ENCODE data around the gene AUH. TPM values are rescaled to one million over a fixed set of nuclear protein-coding genes. Genes with fewer than 3 reads are reported as not detected.
A peak's percentile ranks its signal among the peaks of the same experiment; 100 is the strongest.

AUH gene
- total and polyA plus RNA-seq, 9 of the 15 experiments (the other 6 are each of a cell fraction or from before 2014, with no cell fraction given): 3.4 to 29.0 (median 10.1) TPM

GRCh38 chr9:91275655-91276054 lies 86.1 kb downstream of the AUH start (continued):
- no peak for TF ChIP-seq BRF2 (IDR thresholded peaks at IDR 0.05; ENCODE audit: borderline replicate concordance, insufficient read depth, insufficient read length)
- no peak for TF ChIP-seq SMAD1 (IDR thresholded peaks at IDR 0.05; ENCODE audit: low read depth, low read length, partially characterized antibody)
- peak; percentile 18; the same call in 1 of the 2 replicates for TF ChIP-seq C11orf30 (IDR thresholded peaks at IDR 0.05; ENCODE audit: low read depth)

- H3K27me3 ChIP-seq (ENCODE audit: control insufficient read depth in 2 of 2, insufficient read depth in 2 of 2, low read length in 2 of 2): no peaks in the 10 kb centered on the region
- no peaks in the 10 kb centered on the region for H4K20me1 ChIP-seq (replicated peaks; ENCODE audit: control insufficient read depth, insufficient read depth, low read length)
- TF ChIP-seq SNAPC5 (CRISPR knock-in tag; IDR thresholded peaks at IDR 0.05) (no peak), PHB (CRISPR knock-in tag; IDR thresholded peaks at IDR 0.05) (no peak), RBM39 (optimal IDR thresholded peaks at IDR 0.05; ENCODE audit: low read depth, low read length) (no peak), RHOXF2B (CRISPR knock-in tag; conservative IDR thresholded peaks at IDR 0.05) (no peak), EGR1 (conservative IDR thresholded peaks at IDR 0.05) (no peak), OTX1 (CRISPR knock-in tag; IDR thresholded peaks at IDR 0.05) (no peak), ATF7 (IDR thresholded peaks at IDR 0.05) (no peak), STAT5A (IDR thresholded peaks at IDR 0.05; ENCODE audit: borderline replicate concordance, low read length) (no peak), KDM5B (IDR thresholded peaks at IDR 0.05; ENCODE audit: insufficient replicate concordance, low read depth, low read length) (no peak), ZC3H11A (IDR thresholded peaks at IDR 0.05; ENCODE audit: low read depth, low read length) (no peak)
- CTCF ChIA-PET (ENCODE audit: low intra/inter-chr PET ratio): no interaction called here
- no peak overlapping the region for H3K27ac ChIP-seq (ENCODE audit: extremely low read depth, low read depth, low read length)
- H3K4me2 ChIP-seq (ENCODE audit: insufficient read depth, low read length): no peak overlapping the region
- in situ Hi-C loops (cut with MboI) (no loop called here), intact Hi-C loops (cut with micrococcal nuclease) (loop anchor here (10.0 kb wide), 1 partner anchor 150 kb away; the partner anchor contains the start of gene NFIL3)
- no peaks in the 10 kb centered on the region for H3K36me3 ChIP-seq (ENCODE audit: control insufficient read depth, insufficient read depth, low read length)
- no peak overlapping the region for H2AFZ ChIP-seq (ENCODE audit: low read depth, low read length)
- H3K9me1 ChIP-seq (ENCODE audit: control insufficient read depth, insufficient read depth, low read length): no peaks in the 10 kb centered on the region
- no peak for ATAC-seq
- H3K4me3 ChIP-seq: no peak overlapping the region
- no peak for DNase-seq (ENCODE audit: extremely low read depth in 1 of 4, low spot score in 3 of 4)
- 60% methylated on average over 2 of the region's 2 CpGs for WGBS (ENCODE audit: insufficient coverage, low coverage, missing lambda C conversion rate)
- H3K79me2 ChIP-seq (ENCODE audit: control insufficient read depth, insufficient read depth, low read length): no peaks in the 10 kb centered on the region
- peak; percentile 26 for FAIRE-seq
- BruUV-seq (replicated peaks): no TSS peak
- POLR2A ChIA-PET: no interaction called here
- H3K9me3 ChIP-seq (replicated peaks; ENCODE audit: control insufficient read depth, insufficient read depth, low read depth, low read length): no peaks in the 10 kb centered on the region
- H3K4me1 ChIP-seq (replicated peaks in 1 of 2; ENCODE audit: control insufficient read depth in 2 of 2, insufficient read depth in 2 of 2, low read length in 2 of 2): no peaks in the 10 kb centered on the region; a peak in 2 of 5 replicates
- H3K9ac ChIP-seq (ENCODE audit: insufficient read depth in 1 of 2, low read depth in 2 of 2, low read length in 2 of 2): no peak overlapping the region
These were observed 86.7 kb downstream of the AUH start for GRCh38 chr9:91274949-91275492.

All from K562 (cell line).